ENCODE results near the gene SSRP1. TPM values are rescaled to one million over a fixed set of nuclear protein-coding genes. Genes with fewer than 3 reads are reported as not detected.

The SSRP1 gene
- total RNA-seq, 4 donors from 2014 or later = 70.0 to 86.5 (median 78.1) TPM

DNA sequence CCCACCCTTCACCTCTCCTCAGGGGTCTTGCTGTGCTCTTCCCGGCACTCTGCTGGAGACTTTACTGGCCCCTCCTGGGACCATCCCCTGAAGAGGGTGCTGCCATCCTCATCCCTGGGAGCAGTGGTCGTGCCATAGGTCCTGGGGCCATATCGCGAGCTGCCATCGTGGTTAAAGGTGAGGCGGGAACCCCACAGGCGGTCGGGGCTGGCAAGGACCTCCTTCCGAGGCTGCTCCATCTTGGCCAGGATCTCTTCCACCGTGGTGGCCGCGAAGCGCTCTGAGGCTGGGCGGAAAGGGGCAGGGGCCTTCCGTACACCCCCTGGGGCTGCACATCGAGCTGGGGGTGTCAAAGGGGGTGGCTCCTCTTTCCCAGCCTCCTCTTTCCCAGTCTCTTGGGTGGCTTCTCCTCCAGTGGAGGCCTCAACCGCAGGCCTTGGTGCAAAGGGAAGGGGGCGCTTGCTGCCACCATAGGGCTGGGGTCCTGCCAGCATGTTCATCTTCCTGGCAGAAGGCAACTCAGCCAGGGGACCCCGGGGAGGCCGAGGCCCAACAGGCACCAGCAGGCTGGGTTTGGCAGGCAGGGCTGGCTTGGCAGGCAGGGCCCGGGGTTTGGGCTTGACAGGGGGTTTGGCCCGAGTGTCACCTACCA is 15.5 kb downstream of the SSRP1 start:
- intact Hi-C loops (cut with DNase I) = no loop called here
- H3K36me3 ChIP-seq = peaks cover 19 to 25% of the 10 kb centered on the region in 2 donors
- peaks cover 62 to 80% of the 10 kb centered on the region in 2 donors for H3K4me1 ChIP-seq

GRCh38 chr11:57318178-57318577 is 17.5 kb downstream of the SSRP1 start:
- Histone ChIP-seq H3K4me1 (peaks cover 53 to 77% of the 10 kb centered on the region in 2 donors), H3K27me3 (no peaks in the 10 kb centered on the region), H3K27ac (peak overlapping the region; percentile 7 to 78 (median 29)), H3K4me3 (replicated peaks in 1 of 3) (no peak overlapping the region), H3K36me3 (peaks cover 38 to 45% of the 10 kb centered on the region in 2 donors), H3K9me3 (no peaks in the 10 kb centered on the region)
- intact Hi-C loops (cut with DNase I) = no loop called here
- WGBS, 2 donors = 24 to 47% methylated on average over 1 to 2 of the region's 2 CpGs
- TF ChIP-seq, protein P1, sequence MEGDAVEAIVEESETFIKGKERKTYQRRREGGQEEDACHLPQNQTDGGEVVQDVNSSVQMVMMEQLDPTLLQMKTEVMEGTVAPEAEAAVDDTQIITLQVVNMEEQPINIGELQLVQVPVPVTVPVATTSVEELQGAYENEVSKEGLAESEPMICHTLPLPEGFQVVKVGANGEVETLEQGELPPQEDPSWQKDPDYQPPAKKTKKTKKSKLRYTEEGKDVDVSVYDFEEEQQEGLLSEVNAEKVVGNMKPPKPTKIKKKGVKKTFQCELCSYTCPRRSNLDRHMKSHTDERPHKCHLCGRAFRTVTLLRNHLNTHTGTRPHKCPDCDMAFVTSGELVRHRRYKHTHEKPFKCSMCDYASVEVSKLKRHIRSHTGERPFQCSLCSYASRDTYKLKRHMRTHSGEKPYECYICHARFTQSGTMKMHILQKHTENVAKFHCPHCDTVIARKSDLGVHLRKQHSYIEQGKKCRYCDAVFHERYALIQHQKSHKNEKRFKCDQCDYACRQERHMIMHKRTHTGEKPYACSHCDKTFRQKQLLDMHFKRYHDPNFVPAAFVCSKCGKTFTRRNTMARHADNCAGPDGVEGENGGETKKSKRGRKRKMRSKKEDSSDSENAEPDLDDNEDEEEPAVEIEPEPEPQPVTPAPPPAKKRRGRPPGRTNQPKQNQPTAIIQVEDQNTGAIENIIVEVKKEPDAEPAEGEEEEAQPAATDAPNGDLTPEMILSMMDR (IDR thresholded peaks at IDR 0.05) = no peak
- no peak for TF ChIP-seq POLR2A (IDR thresholded peaks at IDR 0.05)
- DNase-seq = peak in 1 of 2 donors; percentile 46

More for the DNA sequence above, 15.5 kb downstream of the SSRP1 start:
- Histone ChIP-seq H3K27ac (peak overlapping the region in 1 of 3 donors; percentile 99), H3K4me3 (replicated peaks in 1 of 3) (no peak overlapping the region), H3K9me3 (no peaks in the 10 kb centered on the region), H3K27me3 (no peaks in the 10 kb centered on the region)
- DNase-seq = no peak
- TF ChIP-seq, protein P1 (IDR thresholded peaks at IDR 0.05) = no peak
- TF ChIP-seq POLR2A (IDR thresholded peaks at IDR 0.05) = no peak
- 91 to 95% methylated on average over 6 to 18 of the region's 22 CpGs for WGBS, 2 donors

GRCh38 chr11:57316017-57316416 is 19.7 kb downstream of the SSRP1 start:
- peaks cover 43 to 70% of the 10 kb centered on the region in 2 donors for H3K4me1 ChIP-seq
- H3K4me3 ChIP-seq (replicated peaks in 1 of 3) = no peak overlapping the region
- H3K27ac ChIP-seq = peak overlapping the region; percentile 45 to 78 (median 51)
- TF ChIP-seq POLR2A (IDR thresholded peaks at IDR 0.05) = no peak
- TF ChIP-seq, protein P1 (IDR thresholded peaks at IDR 0.05) = no peak
- peak; percentile 58 to 70 for DNase-seq
- peaks cover 47 to 54% of the 10 kb centered on the region in 2 donors for H3K36me3 ChIP-seq
- H3K27me3 ChIP-seq = no peaks in the 10 kb centered on the region
- intact Hi-C loops (cut with DNase I) = no loop called here
- 36 to 39% methylated on average over 3 of the region's 3 CpGs for WGBS, 2 donors
- H3K9me3 ChIP-seq = no peaks in the 10 kb centered on the region

DNA sequence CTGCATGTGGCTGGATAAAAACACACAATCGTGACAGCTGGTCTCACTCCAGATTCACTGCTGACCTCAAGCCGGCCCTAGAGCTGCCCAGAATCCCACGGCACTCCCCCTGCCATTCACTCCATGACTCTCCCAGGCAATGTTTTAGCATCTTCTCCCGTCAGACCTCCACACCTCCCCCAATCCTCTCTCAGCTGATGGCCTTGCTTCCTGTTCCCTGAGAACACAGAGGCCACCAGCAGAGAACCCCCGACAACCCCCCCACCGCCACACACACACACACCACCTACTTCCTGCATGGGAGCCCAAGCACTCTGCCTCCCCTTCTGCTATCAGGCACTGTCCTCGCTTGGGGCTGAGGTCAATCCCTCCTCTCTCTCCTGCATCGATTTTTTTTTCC is 20.2 kb downstream of the SSRP1 start:
- Histone ChIP-seq H3K27me3 (no peaks in the 10 kb centered on the region), H3K27ac (peak overlapping the region; percentile 45 to 78 (median 51)), H3K36me3 (peaks cover 47 to 54% of the 10 kb centered on the region in 2 donors), H3K9me3 (no peaks in the 10 kb centered on the region), H3K4me1 (peaks cover 44 to 70% of the 10 kb centered on the region in 2 donors), H3K4me3 (replicated peaks in 1 of 3) (no peak overlapping the region)
- intact Hi-C loops (cut with DNase I) = no loop called here
- no peak for DNase-seq
- TF ChIP-seq, protein P1 (IDR thresholded peaks at IDR 0.05) = no peak
- TF ChIP-seq POLR2A (IDR thresholded peaks at IDR 0.05) = no peak
- 23 to 34% methylated on average over 8 of the region's 8 CpGs for WGBS, 2 donors

- Histone ChIP-seq H3K27ac (no peak overlapping the region), H3K4me3 (replicated peaks in 1 of 3) (no peak overlapping the region), H3K9me3 (no peaks in the 10 kb centered on the region), H3K4me1 (peaks cover 49 to 70% of the 10 kb centered on the region in 2 donors), H3K27me3 (no peaks in the 10 kb centered on the region), H3K36me3 (peaks cover 54 to 56% of the 10 kb centered on the region in 2 donors)
- intact Hi-C loops (cut with DNase I) = no loop called here
- 88 to 91% methylated on average over 15 of the region's 15 CpGs for WGBS, 2 donors
- no peak for DNase-seq
- TF ChIP-seq, protein P1 (IDR thresholded peaks at IDR 0.05) = no peak
- no peak for TF ChIP-seq POLR2A (IDR thresholded peaks at IDR 0.05)
These were observed 21.3 kb downstream of the SSRP1 start for GRCh38 chr11:57314221-57314973.

Measured in thyroid gland (tissue), 4 donors.